HUES64 (cell line): Measurements from ENCODE around the gene LTBP1.
"Not testable (repeated sequence)": the region's sequence is repeated elsewhere in the genome, so short reads cannot be mapped to it uniquely, and the experiment has no call there.

Source experiments
- H3K27ac ChIP-seq: 2 replicates; pipeline ENCODE4 v1.7.0; 2013; ENCODE audit warnings: low read depth, low read length, inconsistent platforms
- H3K27me3 ChIP-seq: 2 replicates; pipeline ENCODE4 v1.6.1; 2013; ENCODE audit warnings: mild to moderate bottlenecking, low read length; ENCODE audit not compliant: insufficient read depth
- H3K36me3 ChIP-seq: 2 replicates; pipeline ENCODE4 v1.6.1; 2013; ENCODE audit warnings: mild to moderate bottlenecking, low read length; ENCODE audit not compliant: insufficient read depth
- H3K4me1 ChIP-seq: 2 replicates; pipeline ENCODE4 v1.6.1; 2013; ENCODE audit warnings: mild to moderate bottlenecking, low read length, moderate library complexity; ENCODE audit not compliant: insufficient read depth
- H3K4me3 ChIP-seq: 2 replicates; pipeline ENCODE4 v1.5.1; 2013; ENCODE audit warnings: mild to moderate bottlenecking, low read length, moderate library complexity
- H3K9ac ChIP-seq: 2 replicates; pipeline ENCODE4 v1.6.1; 2013; ENCODE audit warnings: mild to moderate bottlenecking, low read depth, low read length
- H3K9me3 ChIP-seq: 2 replicates; pipeline ENCODE4 v1.6.1; 2013; ENCODE audit warnings: low read depth, low read length; ENCODE audit not compliant: insufficient read depth
- WGBS: fragments of 150-250, 120-280 bp; methylation state at CpG from one replicate; pipeline ENCODE4 v1.1.7; 2013; ENCODE audit warnings: missing lambda C conversion rate; 5-methylcytosine and 5-hydroxymethylcytosine counted together

Gene LTBP1

DNA sequence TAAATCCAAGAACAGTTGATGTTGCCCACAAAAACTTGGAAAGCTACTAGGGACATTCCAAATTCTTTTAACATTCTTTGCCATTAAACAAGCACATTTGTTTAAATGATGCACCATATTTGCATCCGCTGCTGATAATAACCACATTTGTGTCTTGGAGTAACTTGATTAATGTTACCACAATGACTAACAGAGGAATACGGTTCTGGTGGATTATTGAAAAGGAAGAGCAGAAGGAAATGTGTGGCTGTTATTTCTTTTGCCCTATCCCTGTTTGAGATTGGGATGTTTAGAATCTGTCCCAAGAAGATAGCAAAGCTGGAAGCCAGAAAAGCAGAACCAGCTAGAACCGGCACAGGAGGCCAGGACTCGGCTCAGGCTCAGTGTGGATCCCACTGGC is 490.5 kb downstream of the LTBP1 start:
- Histone ChIP-seq H3K9me3 (no peaks in the 10 kb centered on the region), H3K36me3 (no peaks in the 10 kb centered on the region), H3K4me1 (no peaks in the 10 kb centered on the region), H3K27ac (no peak overlapping the region), H3K4me3 (no peak overlapping the region), H3K9ac (no peak overlapping the region), H3K27me3 (no peaks in the 10 kb centered on the region)
- WGBS = 94% methylated on average over 4 of the region's 4 CpGs

DNA sequence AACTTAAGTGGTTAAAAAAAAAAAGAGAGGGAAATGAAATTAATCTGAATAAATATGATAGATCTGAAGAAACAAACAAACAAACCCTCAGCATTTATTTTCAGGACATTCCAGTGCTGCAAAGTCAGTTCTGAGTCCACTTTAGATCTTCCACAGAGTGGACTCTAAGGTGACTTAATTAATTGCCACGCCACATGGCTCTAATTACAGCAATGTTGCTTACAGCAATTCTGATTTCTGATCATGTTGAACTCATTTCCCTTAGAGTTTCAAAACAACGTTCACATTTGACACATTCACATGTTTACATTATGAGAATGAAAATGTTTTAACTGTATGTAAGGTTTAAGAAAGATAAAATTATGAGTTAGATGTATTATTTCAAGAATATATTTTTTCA is 491.1 kb downstream of the LTBP1 start:
- no peaks in the 10 kb centered on the region for H3K27me3 ChIP-seq
- H3K27ac ChIP-seq = no peak overlapping the region
- 91% methylated on average over 1 of the region's 2 CpGs for WGBS
- H3K4me1 ChIP-seq = no peaks in the 10 kb centered on the region
- no peaks in the 10 kb centered on the region for H3K9me3 ChIP-seq
- H3K9ac ChIP-seq = no peak overlapping the region
- no peaks in the 10 kb centered on the region for H3K36me3 ChIP-seq
- H3K4me3 ChIP-seq = no peak overlapping the region

DNA sequence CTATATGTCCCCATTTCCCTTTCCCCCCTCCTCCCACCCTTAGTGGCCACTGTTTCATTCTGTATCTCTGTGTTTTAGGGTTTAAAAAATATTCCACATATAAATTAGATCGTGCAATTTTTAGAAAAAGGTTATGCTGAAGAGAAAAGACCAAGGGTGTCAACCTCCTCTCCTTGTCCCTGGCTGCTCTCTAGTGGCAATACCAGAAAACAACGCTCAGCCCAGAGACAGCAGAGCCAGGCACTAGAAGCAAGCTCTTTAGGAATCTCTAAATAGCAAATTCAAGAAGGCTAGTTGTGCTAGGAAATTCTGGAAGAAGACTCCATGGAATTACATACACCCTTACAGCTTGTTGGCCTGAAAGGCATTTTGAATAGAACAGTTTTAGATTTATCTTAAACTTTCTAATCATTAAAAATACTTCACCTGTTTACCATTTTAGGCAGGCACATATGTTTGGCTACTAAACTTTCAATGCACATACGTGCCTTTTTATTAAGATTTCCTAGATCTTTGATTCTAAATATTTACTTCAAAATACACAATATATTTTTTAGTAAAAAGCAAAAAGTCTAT is 494.6 kb downstream of the LTBP1 start:
- H3K27ac ChIP-seq = no peak overlapping the region
- no peaks in the 10 kb centered on the region for H3K36me3 ChIP-seq
- WGBS = 64% methylated on average over 2 of the region's 3 CpGs
- no peaks in the 10 kb centered on the region for H3K27me3 ChIP-seq
- no peak overlapping the region for H3K9ac ChIP-seq
- H3K4me1 ChIP-seq = no peaks in the 10 kb centered on the region
- no peak overlapping the region for H3K4me3 ChIP-seq
- H3K9me3 ChIP-seq = no peaks in the 10 kb centered on the region

DNA sequence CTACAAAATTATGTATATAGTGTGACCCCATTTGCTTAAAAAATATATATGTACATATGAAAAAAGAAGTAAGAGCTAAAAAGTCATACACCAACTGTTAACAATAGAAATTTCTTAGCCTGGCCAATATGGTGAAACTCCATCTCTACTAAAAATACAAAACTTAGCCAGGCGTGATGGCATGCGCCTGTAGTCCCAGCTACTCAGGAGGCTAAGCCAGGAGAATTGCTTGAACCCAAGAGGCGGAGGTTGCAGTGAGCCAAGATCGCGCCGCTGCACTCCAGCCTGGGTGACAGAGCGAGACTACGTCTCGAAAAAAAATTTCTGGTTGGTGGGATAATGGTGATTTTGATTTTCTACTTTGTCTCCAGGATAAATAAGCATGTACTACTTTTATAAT is 495.3 kb downstream of the LTBP1 start:
- 96% methylated on average over 9 of the region's 9 CpGs for WGBS
- H3K4me1 ChIP-seq, H3K9ac ChIP-seq, H3K4me3 ChIP-seq, H3K9me3 ChIP-seq, H3K36me3 ChIP-seq, H3K27me3 ChIP-seq, H3K27ac ChIP-seq: not testable (repeated sequence)

DNA sequence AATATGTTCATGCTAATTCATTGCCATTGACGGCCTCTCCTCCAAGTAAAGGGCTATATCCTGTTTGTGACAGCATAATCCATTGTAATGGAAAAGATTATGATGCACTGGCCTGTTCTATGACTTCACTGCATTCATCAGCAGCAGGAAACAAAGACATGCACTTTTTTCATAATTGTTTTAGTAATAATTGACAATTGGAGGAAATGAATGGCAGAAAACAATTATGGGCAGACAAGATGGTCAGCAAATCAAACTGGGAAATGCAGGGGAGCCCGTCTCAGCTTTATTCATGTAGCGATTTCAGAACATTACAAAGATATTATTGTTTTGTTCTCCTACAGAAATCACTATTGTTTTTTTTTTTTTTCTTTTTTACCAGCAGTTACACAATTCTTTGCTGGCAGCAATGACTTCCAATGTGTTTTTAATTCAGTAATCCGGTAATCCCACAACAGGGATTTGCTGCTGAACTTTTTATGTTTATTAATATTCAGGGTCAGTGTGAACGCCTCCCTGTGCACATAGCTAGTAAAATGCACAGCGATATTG is 495.9 kb downstream of the LTBP1 start:
- Histone ChIP-seq H3K27ac (no peak overlapping the region), H3K36me3 (no peaks in the 10 kb centered on the region), H3K9ac (no peak overlapping the region), H3K4me3 (no peak overlapping the region), H3K9me3 (no peaks in the 10 kb centered on the region), H3K27me3 (no peaks in the 10 kb centered on the region), H3K4me1 (no peaks in the 10 kb centered on the region)
- 94% methylated on average over 6 of the region's 6 CpGs for WGBS

DNA sequence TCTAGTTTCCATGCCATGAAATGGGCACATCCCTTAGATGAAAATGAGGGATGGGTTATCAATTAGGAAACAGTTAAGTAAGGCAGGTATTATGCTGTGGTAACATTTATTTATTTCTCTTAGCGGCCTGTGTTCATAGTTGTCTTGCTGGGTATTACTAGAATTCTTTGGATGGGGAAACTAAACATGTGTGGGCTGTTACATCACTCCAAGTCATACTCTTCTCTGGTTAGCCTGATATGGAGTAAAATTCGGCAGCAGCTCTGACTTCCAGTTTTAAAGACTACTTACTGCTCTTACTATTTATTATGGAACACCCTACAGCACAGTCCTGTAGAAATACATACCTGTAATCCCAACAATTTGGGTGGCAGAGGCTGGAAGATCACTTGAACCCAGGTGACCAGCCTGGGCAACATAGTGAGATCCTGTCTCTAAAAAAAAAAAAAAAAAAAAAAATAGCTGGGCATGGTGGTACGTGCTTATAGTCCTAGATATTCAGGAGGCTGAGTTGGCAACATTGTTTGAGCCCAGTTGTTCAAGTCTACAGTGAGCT is 496.6 kb downstream of the LTBP1 start:
- no peak overlapping the region for H3K27ac ChIP-seq
- no peak overlapping the region for H3K9ac ChIP-seq
- WGBS = 97% methylated on average over 3 of the region's 3 CpGs
- no peaks in the 10 kb centered on the region for H3K27me3 ChIP-seq
- no peaks in the 10 kb centered on the region for H3K9me3 ChIP-seq
- no peak overlapping the region for H3K4me3 ChIP-seq
- H3K4me1 ChIP-seq = no peaks in the 10 kb centered on the region
- no peaks in the 10 kb centered on the region for H3K36me3 ChIP-seq

DNA sequence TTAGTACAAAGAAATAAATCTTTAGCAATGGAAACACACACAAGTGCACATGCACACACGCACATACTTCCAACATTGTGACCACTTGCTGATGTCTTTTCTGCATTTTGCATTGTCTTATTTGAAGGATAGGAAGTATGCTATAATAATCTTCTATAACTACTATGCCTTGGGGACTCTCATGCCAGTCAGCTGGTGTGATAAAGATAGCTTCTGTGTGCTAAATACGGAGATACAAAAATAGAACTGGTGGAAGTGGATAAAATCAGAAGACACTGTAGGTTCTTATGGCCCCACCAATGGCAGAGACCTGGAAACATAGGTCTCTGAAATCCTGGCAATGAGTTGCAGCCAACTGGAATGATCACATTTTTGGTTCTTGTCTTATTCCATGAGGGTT is 498.2 kb downstream of the LTBP1 start:
- no peaks in the 10 kb centered on the region for H3K4me1 ChIP-seq
- no peak overlapping the region for H3K27ac ChIP-seq
- H3K9ac ChIP-seq = no peak overlapping the region
- H3K27me3 ChIP-seq = no peaks in the 10 kb centered on the region
- no peaks in the 10 kb centered on the region for H3K36me3 ChIP-seq
- H3K4me3 ChIP-seq = no peak overlapping the region
- whole genome bisulfite sequencing = 96% methylated on average over 2 of the region's 2 CpGs
- no peaks in the 10 kb centered on the region for H3K9me3 ChIP-seq

DNA sequence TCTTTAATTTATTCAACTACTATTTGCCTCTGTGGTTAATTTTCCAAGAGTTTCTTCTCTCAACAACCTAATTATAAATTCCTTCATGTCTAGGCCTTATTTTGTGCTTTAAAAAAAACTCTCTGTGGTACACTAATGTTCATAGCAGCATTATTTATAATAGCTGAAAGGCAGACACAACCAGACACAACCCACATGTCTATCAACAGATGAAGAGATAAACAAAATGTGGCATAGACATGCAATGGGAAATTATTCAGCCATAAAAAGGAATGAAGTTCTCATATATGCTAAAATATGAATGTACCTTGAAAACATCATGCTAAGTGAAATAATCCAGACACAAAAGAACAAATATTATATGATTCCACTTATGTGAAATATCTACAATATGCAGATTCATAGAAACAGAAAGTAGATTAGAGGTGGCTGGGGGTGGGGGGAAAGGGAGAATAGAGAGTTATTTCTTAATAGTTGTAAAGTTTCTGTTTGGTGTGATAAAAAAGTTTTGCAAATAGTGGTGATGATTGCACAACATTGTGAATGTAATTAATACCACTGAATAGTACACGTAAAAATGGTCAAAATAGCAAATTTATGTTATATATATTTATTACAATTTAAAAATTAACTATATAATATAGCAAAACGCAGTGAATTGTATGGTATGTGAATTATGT is 501.6 kb downstream of the LTBP1 start:
- H3K4me3 ChIP-seq = no peak overlapping the region
- no CpG with 5 or more reads among the region's 2 CpGs for WGBS
- H3K4me1 ChIP-seq = no peaks in the 10 kb centered on the region
- 0 out of 2 replicates have a peak, but pooled peaks cover 1% of the 10 kb centered on the region for H3K9me3 ChIP-seq
- no peaks in the 10 kb centered on the region for H3K27me3 ChIP-seq
- H3K9ac ChIP-seq = no peak overlapping the region
- no peaks in the 10 kb centered on the region for H3K36me3 ChIP-seq
- H3K27ac ChIP-seq = no peak overlapping the region
